B cell (primary cell): ENCODE results near the gene GOLGA6L10. TPM values are rescaled to one million over a fixed set of nuclear protein-coding genes. Genes with fewer than 3 reads are reported as not detected.
"Not testable (repeated sequence)": the region's sequence is repeated elsewhere in the genome, so short reads cannot be mapped to it uniquely, and the experiment has no call there.

Experiments
- ATAC-seq: fragments of 200-7000 bp; cut with Tn5 transposase; one replicate; pipeline ENCODE4 v1.10.0; 2021; ENCODE audit warnings: low read depth, mild to moderate bottlenecking, moderate number of reproducible peaks, moderate library complexity
- CTCF ChIA-PET: fragments of 350-600 bp; sonication (Branson Sonifier 250); formaldehyde crosslinking; loops from one replicate; lab custom pipeline; 2021; ENCODE audit warnings: antibody characterized with exemption, inconsistent platforms; lab: Charles Lee
- POLR2A ChIA-PET: fragments of 350-600 bp; sonication (Branson Sonifier 250); formaldehyde crosslinking; loops from one replicate; lab custom pipeline; 2021; ENCODE audit warnings: antibody characterized with exemption; lab: Charles Lee
- DNase-seq: peaks from one replicate; pipeline ENCODE4 v3.0.0; 2013
- H2AFZ ChIP-seq: 2 replicates; pipeline ENCODE4 v1.6.1; 2012; ENCODE audit warnings: mild to moderate bottlenecking, low read depth, low read length; ENCODE audit not compliant: insufficient read depth, poor library complexity, severe bottlenecking
- H3K27ac ChIP-seq, 2 donors: 1 replicate in 1 of 2; 2 replicates in 1 of 2; pipeline ENCODE4 v1.5.1; 2012 to 2013; ENCODE audit warnings: low read length in 2 of 2, mild to moderate bottlenecking in 2 of 2, moderate library complexity in 1 of 2
- H3K27me3 ChIP-seq, 4 experiments: fragments of 200-600 bp in 1 of 4; sonication (generic) in 1 of 4; replicated peaks in 1 of 4; 1 replicate in 2 of 4; 2 replicates in 2 of 4; pipeline versions ENCODE4 v1.6.1 to v1.7.0; 2013 to 2016; ENCODE audit warnings: low read length in 3 of 4, mild to moderate bottlenecking in 2 of 4, mixed read lengths in 1 of 4, moderate library complexity in 1 of 4; ENCODE audit not compliant: insufficient read depth in 4 of 4, control insufficient read depth in 3 of 4; ENCODE audit errors: control extremely low read depth in 1 of 4
- H3K36me3 ChIP-seq, 2 experiments: replicated peaks in 1 of 2; 1 replicate in 1 of 2; 2 replicates in 1 of 2; pipeline versions ENCODE4 v1.6.1 to v1.7.1; 2013; ENCODE audit warnings: low read length in 1 of 2; ENCODE audit not compliant: insufficient read depth in 2 of 2, control insufficient read depth in 1 of 2; ENCODE audit errors: control extremely low read depth in 1 of 2, extremely low read depth in 1 of 2
- H3K4me1 ChIP-seq, 2 donors: fragments of 200-600 bp in 1 of 2; sonication (generic) in 1 of 2; 1 replicate in 1 of 2; 2 replicates in 1 of 2; pipeline versions ENCODE4 v1.5.1 to v1.6.1; 2013 to 2017; ENCODE audit warnings: low read length in 2 of 2; ENCODE audit not compliant: control insufficient read depth in 2 of 2, insufficient read depth in 2 of 2
- H3K4me2 ChIP-seq: replicated peaks from 2 replicates; pipeline ENCODE3; 2012; ENCODE audit warnings: mild to moderate bottlenecking, low read depth, low read length; ENCODE audit not compliant: poor library complexity, severe bottlenecking
- H3K4me3 ChIP-seq, 5 experiments: fragments of 200-600 bp in 1 of 5; sonication (generic) in 1 of 5; 1 replicate in 3 of 5; 2 replicates in 2 of 5; pipeline versions ENCODE4 v1.5.1 to v1.7.0; 2011 to 2016; ENCODE audit warnings: low read length in 4 of 5, mild to moderate bottlenecking in 4 of 5, low read depth in 2 of 5, control low read depth in 1 of 5, moderate library complexity in 1 of 5; ENCODE audit not compliant: insufficient read depth in 1 of 5; ENCODE audit errors: control extremely low read depth in 1 of 5, extremely low read depth in 1 of 5
- H3K79me2 ChIP-seq: fragments of 200-600 bp; sonication (generic); one replicate; pipeline ENCODE4 v1.6.0; 2016; ENCODE audit warnings: low read length; ENCODE audit not compliant: control insufficient read depth, insufficient read depth
- H3K9ac ChIP-seq: fragments of 200-600 bp; sonication (generic); 2 replicates; pipeline ENCODE4 v1.6.1; 2017; ENCODE audit warnings: mild to moderate bottlenecking, low read length, moderate library complexity
- H3K9me3 ChIP-seq, 3 donors: one replicate each; pipeline versions ENCODE4 v1.6.1 to v1.7.1; 2013; ENCODE audit warnings: low read length in 2 of 3; ENCODE audit not compliant: control insufficient read depth in 2 of 3, insufficient read depth in 1 of 3; ENCODE audit errors: control extremely low read depth in 1 of 3
- H4K20me1 ChIP-seq: 2 replicates; pipeline ENCODE4 v1.6.0; 2012; ENCODE audit warnings: mild to moderate bottlenecking, low read length; ENCODE audit not compliant: insufficient read depth, control insufficient read depth, poor library complexity, severe bottlenecking
- H3K27ac Mint-ChIP-seq: one replicate; pipeline ENCODE4 v1.8.0; 2021; ENCODE audit warnings: mixed read lengths
- H3K27me3 Mint-ChIP-seq: one replicate; pipeline ENCODE4 v1.8.0; 2021; ENCODE audit warnings: mixed read lengths
- H3K4me1 Mint-ChIP-seq: one replicate; pipeline ENCODE4 v1.8.0; 2021; ENCODE audit warnings: mixed read lengths
- H3K4me3 Mint-ChIP-seq: one replicate; pipeline ENCODE4 v1.8.0; 2021; ENCODE audit warnings: mixed read lengths
- H3K9me3 Mint-ChIP-seq: one replicate; pipeline ENCODE4 v1.8.0; 2022; ENCODE audit warnings: mixed read lengths; ENCODE audit not compliant: insufficient read depth
- CTCF ChIP-seq: fragments of 200-600 bp; IDR thresholded peaks from one replicate; pipeline ENCODE4 v1.8.0; 2022; ENCODE audit warnings: antibody characterized with exemption, mild to moderate bottlenecking
- EZH2 ChIP-seq: IDR thresholded peaks from 2 replicates; pipeline ENCODE4 v1.6.1; 2012; ENCODE audit warnings: borderline replicate concordance, low read depth, mild to moderate bottlenecking, moderate library complexity, low read length; ENCODE audit not compliant: insufficient read depth, poor library complexity, severe bottlenecking
- WGBS: methylation state at CpG from one replicate; pipeline ENCODE4 v1.1.5; 2013; ENCODE audit warnings: missing lambda C conversion rate; ENCODE audit not compliant: insufficient coverage; 5-methylcytosine and 5-hydroxymethylcytosine counted together
- intact Hi-C: fragments of 100-400 bp; cut with micrococcal nuclease; formaldehyde crosslinking; loops from one replicate; pipeline ENCODE4 v1.10.0; 2022
- polyA plus RNA-seq: library from polyadenylated mRNA; depleted of rRNA; stranded (reverse); fragments of >200 nt; gene quantifications from 2 replicates; pipeline ENCODE4 v1.2.3, GENCODE V29; 2012
- total RNA-seq, 2 donors: library from RNA; stranded (reverse); fragments of 120-200 nt in 1 of 2; gene quantifications; 1 replicate in 1 of 2; 2 replicates in 1 of 2; pipeline versions ENCODE4 v1.2.3 to v1.2.4, GENCODE V29; 2013 to 2022

Gene GOLGA6L10
- total and polyA plus RNA-seq, 2 donors (not counting 1 experiment from before 2014, with no cell fraction given) = 0.73 to 1.1 TPM

- no peak overlapping the region for H2AFZ ChIP-seq
- no peaks in the 10 kb centered on the region for H3K27me3 ChIP-seq
- H3K9me3 ChIP-seq = no peaks in the 10 kb centered on the region
- ATAC-seq (no peak), DNase-seq (no peak)
- ChIA-PET POLR2A (no interaction called here), CTCF (no interaction called here)
- no peak overlapping the region for H3K4me3 ChIP-seq
- H3K4me1 ChIP-seq = no peaks in the 10 kb centered on the region
- no peak overlapping the region for H3K4me3 Mint-ChIP-seq
- H4K20me1 ChIP-seq = no peaks in the 10 kb centered on the region
- H3K79me2 ChIP-seq = no peaks in the 10 kb centered on the region
- H3K36me3 ChIP-seq = no peaks in the 10 kb centered on the region
- H3K9me3 Mint-ChIP-seq = peaks cover 3% of the 10 kb centered on the region
- peaks cover 4% of the 10 kb centered on the region for H3K27me3 Mint-ChIP-seq
- no peak overlapping the region for H3K4me2 ChIP-seq
- 89% methylated on average over 6 of the region's 8 CpGs for WGBS
- H3K9ac ChIP-seq = no peak overlapping the region
- intact Hi-C loops = no loop called here
- H3K27ac ChIP-seq = no peak overlapping the region
- H3K27ac Mint-ChIP-seq = no peak overlapping the region
- no peaks in the 10 kb centered on the region for H3K4me1 Mint-ChIP-seq
- TF ChIP-seq EZH2 = no peak
- TF ChIP-seq CTCF = no peak
Observed at GRCh38 chr15:82312586-82313349, 36.5 kb downstream of the GOLGA6L10 start.

DNA sequence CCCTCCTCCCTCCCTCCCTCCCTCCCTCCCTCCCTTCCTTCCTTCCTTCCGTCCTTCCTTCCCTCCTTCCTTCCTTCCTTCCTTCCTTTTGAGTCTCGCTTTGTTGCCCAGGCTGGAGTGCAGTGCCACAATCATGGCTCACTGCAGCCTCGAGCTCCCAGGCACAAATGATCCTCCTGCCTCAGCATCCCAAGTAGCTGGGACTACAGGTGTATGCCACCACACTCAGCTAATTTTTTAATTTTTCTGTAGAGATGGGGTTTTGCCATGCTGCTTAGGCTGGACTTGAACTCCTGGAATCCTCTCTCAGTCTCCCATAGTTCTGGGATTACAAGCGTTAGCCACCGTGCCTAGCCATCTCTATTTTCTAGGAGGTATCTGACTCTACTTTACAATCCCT is 38.0 kb downstream of the GOLGA6L10 start:
- H3K9me3 Mint-ChIP-seq, H3K9me3 ChIP-seq, H3K9ac ChIP-seq, H3K4me1 Mint-ChIP-seq, H3K27me3 ChIP-seq, H3K27ac Mint-ChIP-seq, H2AFZ ChIP-seq, POLR2A ChIA-PET, H3K79me2 ChIP-seq, intact Hi-C loops, DNase-seq, CTCF ChIA-PET, H3K27me3 Mint-ChIP-seq, ATAC-seq, H3K4me1 ChIP-seq, H4K20me1 ChIP-seq, H3K27ac ChIP-seq, H3K4me3 ChIP-seq, H3K4me3 Mint-ChIP-seq, H3K36me3 ChIP-seq, H3K4me2 ChIP-seq: not testable (repeated sequence)
- no CpG with 5 or more reads among the region's 5 CpGs for WGBS
